GM18861 (cell line): ENCODE measurements around the gene RFX5.
"Not testable (repeated sequence)": the region's sequence is repeated elsewhere in the genome, so short reads cannot be mapped to it uniquely, and the experiment has no call there.

ENCODE experiments used
- ATAC-seq: cut with Tn5 transposase; IDR thresholded peaks from one replicate; pipeline ENCODE4 v1.9.1; 2021; ENCODE audit not compliant: unreplicated experiment

The RFX5 gene

DNA sequence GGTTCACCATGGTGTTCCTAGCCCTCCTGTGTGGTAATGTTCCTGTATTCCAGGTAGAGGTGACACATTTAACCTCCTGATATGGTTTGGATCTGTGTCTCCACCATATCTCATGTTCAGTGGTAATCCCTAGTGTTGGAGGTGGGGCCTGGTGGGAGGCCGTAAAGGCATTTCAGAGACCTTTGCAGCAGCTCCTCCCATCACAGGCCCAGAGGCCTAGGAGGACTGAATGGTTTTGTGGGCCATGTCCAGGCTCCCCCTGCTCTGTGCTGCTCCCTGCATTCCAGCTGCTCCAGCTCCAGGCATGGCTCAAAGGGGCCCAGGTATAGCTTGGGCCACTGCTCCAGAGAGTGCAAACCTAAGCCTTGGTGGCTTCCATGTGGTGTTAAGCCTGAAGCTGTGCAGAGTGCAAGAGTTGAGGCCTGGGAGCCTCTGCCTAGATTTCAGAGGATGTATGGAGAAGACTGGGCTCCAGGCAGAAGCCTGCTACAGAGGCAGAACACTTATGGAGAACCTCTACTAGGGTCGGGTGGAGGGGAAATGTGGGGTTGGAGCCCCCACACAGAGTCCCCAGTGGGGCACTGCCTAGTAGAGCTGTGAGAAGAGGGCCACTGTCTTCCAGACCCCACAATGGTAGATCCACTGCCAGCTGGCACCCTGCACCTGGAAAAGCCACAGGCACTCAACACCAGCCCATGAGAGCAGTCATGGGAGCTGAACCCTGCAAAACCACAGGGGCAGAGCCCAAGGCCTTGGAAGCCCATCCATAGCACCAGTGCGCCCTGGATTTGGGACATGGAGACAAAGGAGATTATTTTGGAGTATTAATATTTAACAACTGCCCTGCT lies 15.5 kb upstream of the RFX5 start:
- ATAC-seq = no peak

DNA sequence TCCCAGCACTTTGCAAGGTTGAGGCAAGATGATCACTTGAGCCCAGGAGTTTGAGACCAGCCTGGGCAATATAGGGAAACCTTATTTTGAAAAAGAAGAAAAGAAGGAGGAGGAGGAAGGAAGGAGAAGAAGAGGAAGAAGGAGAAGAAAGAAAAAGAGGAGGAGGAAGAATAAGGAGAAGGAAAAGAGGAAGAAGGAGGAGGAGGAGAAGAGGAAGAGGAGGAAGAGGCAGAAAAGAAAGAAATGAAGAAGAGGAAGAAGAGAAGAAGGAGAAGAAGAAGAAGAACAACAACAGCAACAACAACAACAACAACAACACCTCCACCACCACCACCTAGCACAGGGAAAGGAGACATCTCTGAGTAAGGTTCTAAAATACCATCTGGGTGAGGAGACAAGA lies 14.8 kb upstream of the RFX5 start:
- no peak for ATAC-seq

DNA sequence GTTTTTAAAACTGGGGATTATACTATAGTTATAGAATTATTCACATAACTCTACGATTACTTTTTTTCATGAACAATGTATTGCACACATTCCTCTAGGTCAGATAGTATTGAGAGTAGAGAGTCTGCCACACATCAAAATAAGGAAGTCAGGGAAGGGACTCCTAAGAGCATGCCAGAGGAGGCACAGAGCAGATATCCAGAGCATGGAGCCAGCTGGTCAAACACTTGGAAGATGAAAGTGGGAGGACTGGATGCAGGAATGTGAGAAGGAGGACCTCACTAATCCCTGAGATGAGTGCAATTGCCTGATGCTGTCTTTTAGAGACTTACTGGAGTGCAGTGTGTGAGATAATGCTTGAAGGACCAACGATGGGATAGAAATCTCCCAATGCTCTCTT lies 9.6 kb upstream of the RFX5 start:
- no peak for ATAC-seq

DNA sequence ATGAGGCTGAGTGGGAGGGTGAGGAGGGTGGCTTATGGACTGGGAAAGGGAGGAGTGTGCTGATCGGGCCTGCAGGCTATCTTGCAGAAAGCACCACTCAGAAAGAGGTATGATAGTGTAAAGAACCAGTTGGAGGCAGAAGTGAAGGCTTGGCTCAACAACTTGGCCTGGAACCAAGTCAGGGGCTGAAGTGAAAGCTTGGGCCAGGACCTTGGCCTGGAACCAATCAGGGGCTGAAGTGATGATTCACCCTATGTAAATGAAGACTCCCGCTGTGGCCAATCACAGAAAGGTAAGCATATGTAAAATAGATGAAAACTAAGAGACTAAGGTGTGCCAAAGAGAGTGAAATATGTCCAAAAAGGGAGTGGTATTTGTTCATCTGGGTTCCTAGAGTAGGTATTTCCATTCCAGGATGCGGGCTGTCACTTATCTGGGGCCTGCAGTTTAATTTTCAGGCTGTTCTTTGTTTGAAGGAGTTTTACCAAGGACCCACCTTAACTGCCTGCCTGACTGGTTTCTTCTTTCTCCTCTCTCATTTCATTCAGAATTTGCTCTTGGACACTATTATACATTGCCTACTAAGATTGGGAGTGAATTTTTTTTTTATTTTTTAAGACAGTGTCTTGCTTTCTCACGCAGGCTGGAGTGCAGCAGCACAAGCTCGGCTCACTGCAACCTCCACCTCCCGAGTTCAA lies 5.1 kb upstream of the RFX5 start:
- ATAC-seq = no peak

DNA sequence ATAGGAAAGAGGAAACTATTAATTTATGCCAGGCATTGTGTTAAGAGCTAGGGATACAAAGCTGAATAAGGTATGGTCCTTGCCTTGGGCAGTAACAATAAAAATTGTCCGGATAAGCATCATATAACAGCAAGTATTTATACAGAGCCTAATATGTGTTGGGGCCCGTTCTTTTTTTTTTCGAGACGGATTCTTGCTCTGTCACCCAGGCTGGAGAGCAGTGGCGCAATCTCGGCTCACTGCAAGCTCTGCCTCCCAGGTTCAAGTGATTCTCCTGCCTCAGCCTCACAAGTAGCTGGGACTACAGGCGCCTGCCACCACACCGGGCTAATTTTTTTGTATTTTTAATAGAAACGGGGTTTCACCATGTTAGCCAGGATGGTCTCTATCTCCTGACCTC lies 3.3 kb upstream of the RFX5 start:
- ATAC-seq = not testable (repeated sequence)

DNA sequence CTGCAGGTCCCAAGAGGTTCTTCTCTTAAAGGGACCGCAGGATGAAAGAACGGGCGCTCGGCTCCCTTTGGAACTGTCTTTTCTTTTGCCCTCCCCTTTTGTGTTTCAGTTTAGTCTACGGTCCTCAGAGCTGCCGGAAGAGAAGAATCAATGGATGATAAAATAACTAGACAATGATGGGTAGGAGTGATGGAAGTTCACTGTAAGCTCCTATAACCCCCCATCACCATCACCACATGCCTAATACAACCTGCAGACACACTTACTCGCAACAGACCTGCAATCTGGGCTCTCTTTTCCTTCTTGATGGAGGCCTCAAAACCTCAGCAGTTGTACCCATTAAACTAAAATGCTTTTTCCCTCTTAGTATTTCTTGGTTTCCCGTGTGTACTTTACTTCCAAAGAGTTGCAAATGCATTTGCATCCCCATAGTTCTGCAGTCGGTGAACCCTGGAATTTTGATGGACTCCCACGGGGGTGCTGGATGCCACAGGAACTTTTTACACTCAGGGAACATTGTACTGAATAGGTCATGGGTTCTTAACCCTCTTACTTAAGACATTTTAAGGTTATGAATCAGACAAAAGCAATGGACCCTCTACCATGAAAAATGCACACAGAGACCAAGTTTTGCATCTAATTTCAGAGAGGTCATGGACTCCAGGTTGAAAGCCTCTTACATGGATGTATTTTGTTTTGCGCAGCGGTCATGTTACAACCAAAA lies 633 bp upstream of the RFX5 start:
- ATAC-seq = no peak

DNA sequence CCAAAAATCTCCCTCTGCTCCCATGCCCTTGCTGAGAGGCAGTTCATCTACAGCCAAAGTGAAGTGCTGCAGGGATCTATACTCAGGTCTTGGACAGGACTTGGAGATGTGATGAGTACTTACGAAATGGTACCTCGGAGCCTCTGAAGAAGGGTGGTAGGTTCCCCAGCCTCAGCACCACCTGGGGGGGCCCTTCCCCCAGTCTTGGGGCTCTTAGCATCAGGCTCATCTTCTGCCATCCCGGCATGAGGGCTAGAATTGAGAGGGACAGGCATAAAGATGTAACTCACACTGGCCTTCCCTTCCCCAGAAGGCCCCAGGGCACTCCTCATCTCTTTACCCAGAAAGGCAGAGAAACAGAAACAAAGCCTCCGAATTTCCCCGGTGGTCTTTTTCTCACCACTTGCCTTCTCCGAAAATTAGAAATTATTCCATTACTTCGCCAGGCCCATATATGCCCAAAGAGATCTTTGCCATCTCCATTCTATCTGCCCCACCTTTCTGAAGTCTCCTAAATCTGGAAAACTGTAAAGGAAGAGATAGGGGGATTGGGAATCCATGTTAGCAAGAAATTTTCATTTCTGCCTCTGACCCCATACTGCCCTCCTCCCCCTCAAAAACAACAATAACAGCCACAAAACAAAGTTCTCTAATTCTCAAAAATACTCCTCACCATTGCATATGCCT lies 827 bp downstream of the RFX5 start:
- ATAC-seq = no peak

DNA sequence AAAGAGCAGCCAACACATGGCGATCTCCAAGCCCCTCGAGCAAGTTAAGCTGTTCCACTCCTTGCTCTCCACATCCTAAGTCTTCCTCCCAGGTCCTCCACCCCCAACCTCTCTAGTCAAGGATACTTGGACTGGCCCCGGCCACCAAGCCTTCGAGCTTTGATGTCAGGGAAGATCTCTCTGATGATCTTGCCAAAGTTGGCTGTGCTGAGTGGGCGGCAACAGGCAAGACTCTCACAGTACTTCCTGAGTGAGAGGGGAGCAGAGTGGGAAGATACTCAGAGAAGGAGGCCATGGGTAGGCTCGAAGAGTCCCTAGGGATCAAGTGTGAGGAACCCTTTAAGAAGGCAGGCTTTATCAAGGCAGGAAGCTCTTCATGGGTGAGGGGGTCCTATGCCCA lies 2.8 kb downstream of the RFX5 start:
- no peak for ATAC-seq

DNA sequence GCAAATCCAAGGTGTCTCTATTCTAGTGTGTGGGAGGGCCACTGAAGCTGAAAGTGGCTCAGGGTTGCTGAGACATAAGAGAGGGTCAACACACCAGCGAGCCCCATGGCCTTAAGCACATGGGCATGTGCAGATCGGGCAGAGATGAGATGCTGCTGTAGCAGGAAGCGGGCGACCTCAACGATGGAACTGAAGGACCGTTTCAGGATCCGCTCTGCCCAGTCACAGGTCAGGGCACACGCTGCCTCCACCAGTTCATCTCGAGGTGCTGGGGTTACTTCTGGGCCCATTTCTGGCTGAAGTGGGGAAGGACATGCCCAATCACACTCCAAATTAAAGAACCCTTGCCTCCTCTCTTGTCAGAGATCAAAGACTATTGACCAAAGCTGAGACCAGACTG lies 3.5 kb downstream of the RFX5 start:
- no peak for ATAC-seq

DNA sequence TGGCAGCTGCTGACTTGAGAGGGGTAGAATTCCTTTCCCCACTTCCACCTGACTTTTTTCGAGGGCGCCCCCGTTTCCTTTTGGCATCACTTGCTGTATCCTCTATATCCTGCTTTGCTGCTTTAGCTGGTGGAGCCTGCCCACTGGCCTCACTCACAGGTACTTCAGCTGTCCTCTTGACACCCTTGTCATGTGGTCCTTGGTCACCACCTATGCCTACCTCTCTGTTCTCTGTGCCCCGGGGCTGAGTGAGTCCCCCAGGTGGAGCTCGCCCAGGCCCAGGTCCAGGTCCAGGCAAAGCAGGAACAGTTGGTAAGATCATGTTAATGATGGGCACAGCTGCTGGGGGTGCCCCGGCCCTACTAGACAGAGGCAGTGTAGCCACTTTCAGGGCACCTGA lies 4.5 kb downstream of the RFX5 start:
- no peak for ATAC-seq

DNA sequence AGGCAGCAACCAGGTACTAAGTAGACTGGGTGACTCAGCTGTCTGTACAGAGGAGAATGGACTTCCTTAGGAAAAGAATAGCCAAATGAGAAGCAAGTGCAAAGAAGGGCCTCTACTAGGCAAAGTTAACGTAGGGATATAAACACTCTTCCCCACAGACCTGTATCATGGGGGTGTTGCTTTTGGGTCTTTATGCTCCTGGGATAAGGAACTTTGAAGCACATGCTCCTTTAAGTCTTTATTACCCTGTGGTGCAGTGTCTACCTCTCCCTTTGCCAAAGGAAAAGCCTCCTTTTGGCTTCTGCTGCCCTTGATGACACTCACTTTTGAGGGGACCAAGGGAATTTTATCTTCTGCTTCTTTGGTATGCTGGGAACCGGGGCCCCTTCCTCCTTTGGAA lies 5.0 kb downstream of the RFX5 start:
- no peak for ATAC-seq

DNA sequence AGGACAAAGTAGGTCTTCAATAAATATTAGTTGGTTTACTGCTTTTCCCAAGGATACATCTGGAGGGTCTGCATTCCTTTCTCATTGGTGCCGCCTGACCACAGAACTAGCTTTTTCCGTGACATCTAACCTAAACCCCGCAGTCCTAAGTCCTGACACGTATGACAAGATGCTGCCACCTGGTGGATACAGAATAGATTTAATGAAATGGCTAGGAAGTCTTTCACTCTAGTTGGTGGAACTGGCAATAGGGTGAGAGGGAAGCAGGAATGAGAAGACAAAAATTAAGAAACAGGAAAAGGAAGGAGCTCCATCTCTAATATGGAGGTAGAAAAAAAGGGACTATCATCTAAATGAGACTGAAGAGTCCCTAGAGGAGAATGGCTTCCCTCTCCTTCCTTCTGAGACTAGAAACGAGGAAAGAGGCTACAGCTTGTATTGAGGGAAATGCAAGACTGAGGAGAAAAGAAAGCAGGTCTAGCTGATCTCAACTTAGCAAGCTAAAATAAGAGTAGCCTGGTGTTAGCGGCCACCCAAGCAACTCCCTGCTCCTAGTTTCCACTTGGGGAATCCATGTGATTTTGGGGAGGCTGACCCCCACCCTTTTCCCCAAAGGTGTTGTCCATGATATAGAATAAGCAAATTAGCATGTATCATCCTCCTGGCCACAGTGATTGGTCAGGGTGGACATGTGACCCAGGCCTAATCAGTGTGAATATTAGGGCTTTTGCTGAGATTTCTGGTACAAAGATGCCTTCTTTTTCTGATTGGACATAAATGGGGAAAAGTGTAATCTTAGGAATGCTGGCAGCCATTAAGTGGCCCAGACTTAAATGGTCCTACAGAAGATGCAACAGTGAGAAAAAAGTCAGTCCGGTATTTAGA lies 5.9 kb downstream of the RFX5 start:
- ATAC-seq = peak; percentile 68

DNA sequence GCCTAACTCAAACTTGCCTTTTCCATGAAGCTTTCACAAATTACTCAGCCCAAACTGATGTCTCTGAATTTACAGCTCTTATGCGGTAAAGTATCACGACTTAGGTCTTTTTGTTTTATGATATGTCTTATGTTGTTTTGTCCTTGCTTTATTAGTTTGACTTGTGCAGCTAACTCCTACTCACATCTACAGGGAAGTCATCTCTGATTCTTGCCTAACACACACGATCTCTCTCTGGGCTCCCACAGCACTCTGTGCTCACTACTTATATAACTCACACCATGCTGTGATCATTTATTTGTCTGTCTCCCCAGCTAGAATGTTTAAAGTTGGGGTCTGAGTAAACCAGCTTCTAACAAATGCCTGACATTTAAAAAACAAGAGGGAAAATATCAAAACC lies 10.5 kb downstream of the RFX5 start:
- no peak for ATAC-seq

DNA sequence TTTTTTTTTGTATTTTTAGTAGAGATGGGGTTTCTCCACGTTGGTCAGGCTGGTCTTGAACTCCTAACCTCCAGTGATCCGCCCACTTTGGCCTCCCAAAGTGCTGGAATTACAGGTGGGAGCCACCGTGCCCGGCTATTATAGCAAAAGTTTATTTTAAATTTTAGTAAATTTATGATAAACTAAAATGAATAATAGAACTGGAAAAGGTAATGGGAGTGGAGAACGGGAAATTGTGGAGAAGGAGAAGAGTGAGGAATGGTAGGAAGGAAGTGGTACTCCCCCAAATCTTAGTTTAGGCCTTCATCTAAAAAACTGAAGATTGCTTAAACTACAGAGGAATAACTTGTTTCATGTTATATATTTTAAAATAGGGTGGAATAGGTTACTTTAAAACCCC lies 12.2 kb downstream of the RFX5 start:
- no peak for ATAC-seq

DNA sequence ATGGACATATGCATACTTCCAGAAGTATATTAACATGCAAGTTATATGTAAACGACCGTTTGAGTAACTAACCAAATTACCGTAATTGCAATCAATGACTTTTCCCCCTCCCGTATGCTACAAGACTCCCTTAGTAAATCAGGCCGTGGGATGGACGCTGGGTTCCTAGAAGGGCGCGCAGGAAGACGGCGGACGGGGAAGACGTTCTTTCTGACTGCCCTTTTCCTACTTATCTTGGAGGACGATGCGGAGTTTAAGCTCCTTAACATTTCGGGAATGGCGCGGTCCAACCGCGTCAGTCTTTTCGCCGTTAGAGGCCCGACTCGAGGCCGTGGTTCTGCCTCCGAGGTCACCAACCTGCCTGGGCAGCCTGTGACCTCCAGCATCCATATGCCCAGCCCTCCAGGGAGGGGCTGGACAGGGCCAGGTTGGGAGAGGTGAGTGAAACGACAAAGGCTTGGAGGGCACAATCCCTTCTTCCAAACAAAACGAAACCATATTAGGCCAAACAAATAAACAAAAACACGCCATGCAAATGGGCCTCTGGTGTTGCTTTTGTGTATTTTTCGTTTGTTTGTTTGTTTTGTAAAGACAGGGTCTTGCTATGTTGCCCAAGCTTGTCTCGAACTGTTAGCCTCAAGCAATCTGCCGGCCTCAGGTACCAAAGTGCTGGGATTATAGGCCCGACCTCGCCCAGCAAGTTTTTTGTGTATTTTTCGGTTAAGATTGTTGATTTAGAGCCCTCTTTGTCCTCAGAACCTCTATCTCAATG lies 19.0 kb downstream of the RFX5 start:
- no peak for ATAC-seq

DNA sequence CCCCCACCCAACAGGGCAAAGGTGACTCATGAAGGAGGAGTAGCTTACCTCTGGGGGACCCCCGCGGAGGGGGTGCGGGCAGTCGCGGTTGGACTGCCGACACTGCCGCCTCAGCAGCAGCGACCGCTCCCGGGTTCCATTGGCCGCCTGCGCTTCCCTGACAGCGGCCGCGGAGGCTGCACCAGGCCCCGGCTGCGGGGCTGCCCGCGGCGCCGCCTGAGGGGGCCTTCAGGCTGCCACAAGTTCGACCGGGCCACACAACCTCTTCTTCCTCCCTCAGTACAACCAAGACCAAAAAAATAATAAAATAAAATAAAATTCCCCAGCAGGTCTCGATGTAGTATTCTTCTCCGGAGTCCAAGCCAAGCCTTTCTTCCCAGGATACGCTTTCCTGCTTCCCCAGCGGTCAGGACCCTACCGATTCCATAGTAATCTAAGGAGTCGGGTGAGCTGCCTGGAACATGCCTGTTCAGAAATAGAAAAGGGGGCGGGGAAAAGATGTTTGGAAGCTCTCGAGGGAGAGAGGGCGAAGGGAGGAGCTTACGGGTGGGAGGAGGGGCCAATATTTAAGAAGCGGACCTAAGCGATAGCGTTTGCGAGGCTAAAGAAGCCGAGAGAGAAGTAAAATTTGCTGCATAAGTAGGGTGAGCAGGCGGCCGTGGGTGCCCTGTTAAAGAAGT lies 19.7 kb downstream of the RFX5 start, which contains the start of gene PI4KB:
PI4KB (minus strand) TSS at position 194 of the 680 bp plus-strand sequence. CDS start 10,935 bp downstream, outside the sequence.
- peak; percentile 76 for ATAC-seq

DNA sequence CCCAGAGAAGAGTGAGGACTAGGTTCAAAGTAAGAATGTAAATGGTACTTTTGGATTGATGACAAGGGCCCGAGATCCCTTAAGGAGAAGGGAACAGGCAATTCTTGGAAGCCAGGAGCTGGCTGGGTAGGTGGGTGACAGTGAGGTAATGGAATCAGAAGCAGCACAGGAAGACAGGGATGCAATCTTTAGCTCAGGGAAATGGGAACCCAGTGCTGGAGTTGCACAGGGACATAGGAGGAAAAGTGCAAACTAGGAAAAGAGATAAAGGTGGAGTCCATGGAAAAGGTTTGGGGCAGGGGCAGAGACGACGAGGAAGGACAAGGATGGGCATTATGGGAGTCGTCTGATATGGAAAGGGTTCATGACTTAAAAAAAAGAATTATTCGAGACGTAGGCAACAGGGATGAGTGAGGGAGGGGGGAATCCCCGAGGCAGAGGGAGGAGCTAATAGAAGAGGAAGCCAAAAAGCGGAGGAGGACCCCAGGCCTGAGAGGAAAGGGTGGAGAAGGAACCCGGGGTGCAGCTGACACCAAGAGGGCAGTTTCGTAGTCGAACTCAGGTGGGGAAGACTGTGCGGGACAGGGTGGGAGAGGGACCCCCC lies 20.3 kb downstream of the RFX5 start:
- ATAC-seq = peak; percentile 25

DNA sequence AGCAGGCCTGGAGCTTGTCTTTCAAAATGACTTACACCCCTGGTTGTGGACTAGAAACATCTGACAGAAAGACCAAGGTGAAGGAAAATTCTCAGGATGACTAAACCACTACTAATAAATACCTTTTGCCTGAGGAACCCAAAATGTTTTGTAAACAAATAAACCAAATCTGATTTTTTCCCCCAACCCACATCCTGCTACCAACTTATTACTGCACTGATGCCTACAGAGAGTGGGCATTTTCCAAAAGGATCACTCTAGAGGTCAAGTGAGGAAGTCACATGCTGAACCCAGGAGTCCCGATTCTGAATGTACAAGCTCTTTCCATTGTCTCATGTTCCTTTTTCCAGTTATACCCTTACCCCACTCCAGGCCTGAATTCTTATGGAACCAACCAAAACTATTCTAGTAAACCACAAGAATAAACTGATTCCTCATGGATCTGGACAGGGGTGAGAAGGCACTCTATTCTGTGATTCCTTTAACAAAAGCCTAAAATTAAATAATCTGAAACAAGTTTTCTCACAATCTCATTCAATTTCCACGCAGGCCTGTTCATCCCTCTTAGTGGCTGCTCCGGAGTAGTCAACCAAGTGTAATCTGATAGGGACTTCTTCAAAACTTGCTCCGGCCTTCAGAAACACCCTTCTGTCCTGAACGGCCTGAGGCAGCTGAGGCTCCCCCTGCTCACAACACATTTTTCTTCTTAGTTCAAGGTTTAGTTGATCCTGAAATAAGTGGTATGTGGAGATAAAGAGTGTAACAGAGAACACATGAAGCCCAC lies 21.2 kb downstream of the RFX5 start:
- ATAC-seq = no peak
